ENCODE measurements around the gene PHC3.

DNA sequence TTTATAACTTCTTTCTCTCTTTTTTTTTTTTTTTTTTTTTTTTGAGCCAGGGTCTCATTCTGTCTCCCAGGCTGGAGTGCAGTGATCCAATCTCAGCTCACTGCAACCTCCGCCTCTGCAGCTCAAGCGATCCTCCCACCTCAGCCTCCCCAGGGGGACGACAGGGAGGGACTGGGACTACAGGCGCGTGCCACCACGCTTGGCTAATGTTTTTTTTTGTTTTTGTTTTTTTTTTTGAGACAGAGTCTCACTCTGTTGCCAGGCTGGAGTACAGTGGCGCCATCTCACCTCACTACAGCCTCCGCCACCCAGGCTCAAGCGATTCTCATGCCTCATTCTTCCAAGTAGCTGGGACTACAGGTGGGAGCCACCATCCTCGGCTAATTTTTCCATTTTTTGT, 23.0 kb upstream of the PHC3 start:
- TF ChIP-seq YY1 (IDR thresholded peaks at IDR 0.05; ENCODE audit: low read depth): no peak
- no peak for TF ChIP-seq ZBTB7A (IDR thresholded peaks at IDR 0.05; ENCODE audit: low read depth)
- TF ChIP-seq NFIC (IDR thresholded peaks at IDR 0.05): no peak
- TF ChIP-seq, protein P1, sequence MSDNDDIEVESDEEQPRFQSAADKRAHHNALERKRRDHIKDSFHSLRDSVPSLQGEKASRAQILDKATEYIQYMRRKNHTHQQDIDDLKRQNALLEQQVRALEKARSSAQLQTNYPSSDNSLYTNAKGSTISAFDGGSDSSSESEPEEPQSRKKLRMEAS (IDR thresholded peaks at IDR 0.05): no peak

Data from Ishikawa (cell line).